ENCODE measurements around the gene MRPL58. TPM values are rescaled to one million over a fixed set of nuclear protein-coding genes. Genes with fewer than 3 reads are reported as not detected.
"Not testable (repeated sequence)": the region's sequence is repeated elsewhere in the genome, so short reads cannot be mapped to it uniquely, and the experiment has no call there.

The MRPL58 gene
- 8.0 TPM for total RNA-seq

DNA sequence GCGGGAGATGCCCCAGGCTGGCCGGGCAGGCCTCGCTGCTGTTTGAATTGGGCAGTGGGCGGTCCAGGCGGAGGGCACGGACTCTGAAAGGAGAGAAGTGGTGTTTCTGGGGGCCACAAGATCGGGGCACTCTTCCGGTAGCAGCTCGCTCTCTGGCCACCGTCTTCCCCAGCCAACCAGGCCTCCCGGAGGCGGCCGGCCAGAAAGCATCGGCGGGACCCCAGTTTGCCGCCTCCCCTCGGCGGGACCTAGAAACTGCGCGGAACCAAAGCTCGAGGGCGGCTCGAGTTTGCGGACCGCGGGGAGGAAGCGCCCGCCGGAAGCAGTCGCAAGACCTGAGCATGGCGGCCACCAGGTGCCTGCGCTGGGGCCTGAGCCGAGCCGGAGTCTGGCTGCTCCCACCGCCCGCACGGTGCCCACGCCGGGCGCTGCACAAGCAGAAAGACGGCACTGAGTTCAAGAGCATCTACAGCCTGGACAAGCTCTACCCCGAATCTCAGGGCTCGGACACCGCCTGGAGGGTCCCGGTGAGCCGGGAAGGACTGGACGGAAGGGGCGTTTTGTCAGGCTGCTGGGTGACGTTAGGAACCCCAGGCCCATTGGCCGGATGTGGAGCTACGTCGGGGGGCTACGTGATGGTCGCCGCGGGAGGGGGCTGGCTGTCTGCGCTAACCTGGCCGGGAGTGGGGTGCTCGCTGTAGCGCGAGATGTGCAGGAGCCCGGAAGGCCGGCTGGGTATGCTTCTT, at the start of gene MRPL58:
MRPL58 (plus strand) TSS at position 325 of the 746 bp plus-strand sequence; CDS start at position 342, 17 bp downstream.
- DNase-seq, result peak; percentile 80

DNA sequence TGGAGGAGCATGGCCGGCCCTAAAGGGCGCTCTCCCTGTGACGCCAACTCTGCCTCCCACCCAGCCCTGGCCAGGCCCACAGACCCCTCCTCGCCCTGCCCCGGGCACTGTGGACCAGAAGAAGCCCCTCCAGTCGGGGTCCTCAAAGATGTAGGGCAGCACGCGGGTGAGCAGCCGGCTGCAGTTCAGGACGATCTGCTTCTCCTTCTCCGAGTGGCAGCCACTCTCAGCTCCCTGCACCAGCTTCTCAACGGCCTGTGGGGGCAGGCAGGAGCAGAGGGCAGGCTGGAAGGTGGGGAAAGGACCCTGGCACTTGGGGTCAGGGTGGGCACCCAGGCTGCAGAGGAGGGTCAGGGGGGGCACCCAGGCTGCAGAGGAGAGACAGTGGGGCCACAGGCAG, 48.8 kb upstream of the MRPL58 start:
- DNase-seq, result no peak

DNA sequence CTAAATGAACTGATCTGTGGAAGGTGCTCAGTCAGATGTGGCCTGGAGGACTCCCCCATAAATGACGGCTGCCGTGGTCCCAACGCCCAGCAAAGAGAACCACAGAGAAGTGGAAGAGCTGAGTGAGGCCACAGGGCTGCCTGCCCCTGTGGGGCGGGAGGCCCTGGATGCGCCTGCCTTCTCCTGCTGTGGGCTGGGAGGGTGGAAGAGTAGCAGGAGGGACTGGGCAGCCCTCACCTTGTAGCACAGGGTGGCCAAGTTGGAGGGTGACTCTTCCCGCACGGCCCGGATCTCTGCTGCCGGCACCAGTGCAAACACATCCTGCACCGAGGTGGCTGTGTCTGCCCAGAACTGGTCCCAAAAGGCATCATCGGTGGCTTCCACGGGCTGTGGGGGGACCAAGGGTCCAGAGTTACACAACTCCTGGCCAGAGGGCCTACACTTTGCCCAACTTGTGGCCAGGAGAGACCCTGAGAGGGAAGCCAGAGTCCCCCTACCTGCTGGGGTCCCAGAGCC, 48.2 kb upstream of the MRPL58 start:
- DNase-seq, result no peak

DNA sequence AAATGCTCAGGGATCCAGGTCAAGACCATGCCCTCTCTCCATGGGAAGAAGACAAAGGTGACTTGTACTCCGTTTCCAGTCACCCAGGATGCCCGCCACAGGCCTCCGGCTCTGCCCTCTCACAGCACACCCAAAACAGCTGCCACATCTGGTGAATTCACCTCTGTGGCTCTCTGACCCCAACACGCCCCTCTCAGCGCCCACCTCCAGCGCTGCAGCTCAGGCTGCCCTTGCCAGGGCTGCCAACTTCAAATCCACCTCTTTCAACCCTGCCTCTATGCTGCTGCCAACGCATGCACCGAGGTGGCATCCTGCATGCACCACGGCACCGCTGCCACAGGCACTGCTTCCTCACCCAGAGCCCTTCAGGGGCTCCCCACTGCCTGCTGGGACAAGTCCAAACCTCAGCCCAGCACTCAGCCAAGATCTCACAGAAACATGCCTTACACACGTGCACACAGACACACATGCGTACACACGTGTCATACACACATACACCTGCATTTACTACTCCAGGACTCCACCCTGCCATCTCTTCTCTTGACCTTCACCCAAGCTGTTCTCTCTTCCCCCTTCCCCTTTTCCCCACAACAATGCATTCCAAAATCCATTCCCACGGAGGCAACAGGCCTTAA, 47.4 kb upstream of the MRPL58 start:
- no peak for DNase-seq

DNA sequence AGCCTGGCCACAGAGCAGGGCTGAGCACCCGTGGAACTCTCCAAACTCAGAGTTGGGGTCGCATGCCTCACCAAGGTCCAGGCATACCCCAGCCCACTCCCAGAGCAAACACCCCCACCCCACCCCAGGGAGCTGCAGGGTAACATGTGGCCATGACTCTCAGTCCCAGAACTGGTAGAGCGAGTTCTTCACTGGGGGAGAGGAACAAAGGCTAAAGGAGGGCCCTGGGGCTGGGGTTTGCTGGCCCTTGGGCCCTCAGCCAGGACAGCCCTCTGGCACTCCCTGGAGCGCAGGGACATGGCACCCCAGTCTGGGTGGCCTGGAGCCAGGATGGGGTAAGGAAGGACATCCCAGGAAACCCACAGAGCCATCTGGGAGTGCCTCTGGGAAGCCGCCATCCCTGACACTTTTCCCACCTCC, 44.1 kb upstream of the MRPL58 start:
- DNase-seq, result no peak

DNA sequence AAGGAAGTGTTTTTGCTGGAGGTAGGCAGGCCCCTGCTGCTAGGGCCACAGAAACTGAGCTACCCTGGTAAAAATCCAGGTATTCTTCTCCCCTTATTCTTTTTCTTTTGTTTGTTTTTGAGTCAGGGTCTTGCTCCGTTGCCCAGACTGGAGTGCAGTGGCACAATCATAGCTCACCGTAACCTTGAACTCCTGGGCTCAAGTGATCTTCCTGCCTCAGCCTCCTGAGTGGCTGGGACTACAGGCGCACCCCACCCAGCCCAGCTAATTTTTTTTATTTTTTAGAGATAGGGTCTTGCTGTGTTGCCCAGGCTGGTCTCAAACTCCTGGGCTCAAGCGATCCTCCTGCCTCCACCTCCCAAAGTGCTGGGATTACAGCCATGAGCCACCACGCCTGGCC, 43.0 kb upstream of the MRPL58 start:
- not testable (repeated sequence) for DNase-seq

DNA sequence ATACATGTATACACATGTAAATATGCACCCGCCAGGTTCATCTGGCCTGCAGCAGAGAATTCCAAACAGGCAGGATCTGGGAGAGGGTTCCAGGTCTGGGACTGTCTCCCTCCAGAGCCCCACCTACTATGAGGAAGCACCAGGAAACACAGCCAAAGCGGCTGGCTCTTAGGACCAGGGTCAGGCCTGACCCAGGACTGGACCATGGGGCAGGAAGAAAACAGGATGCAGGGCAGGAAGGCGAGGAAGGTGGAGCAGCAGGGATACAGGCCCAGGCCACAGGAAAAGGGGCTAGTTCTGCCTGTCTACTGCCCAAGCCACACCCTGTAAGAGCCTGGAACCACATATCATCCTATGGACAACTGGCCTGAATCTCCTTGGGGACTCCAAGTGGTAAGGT, 42.1 kb upstream of the MRPL58 start:
- no peak for DNase-seq

DNA sequence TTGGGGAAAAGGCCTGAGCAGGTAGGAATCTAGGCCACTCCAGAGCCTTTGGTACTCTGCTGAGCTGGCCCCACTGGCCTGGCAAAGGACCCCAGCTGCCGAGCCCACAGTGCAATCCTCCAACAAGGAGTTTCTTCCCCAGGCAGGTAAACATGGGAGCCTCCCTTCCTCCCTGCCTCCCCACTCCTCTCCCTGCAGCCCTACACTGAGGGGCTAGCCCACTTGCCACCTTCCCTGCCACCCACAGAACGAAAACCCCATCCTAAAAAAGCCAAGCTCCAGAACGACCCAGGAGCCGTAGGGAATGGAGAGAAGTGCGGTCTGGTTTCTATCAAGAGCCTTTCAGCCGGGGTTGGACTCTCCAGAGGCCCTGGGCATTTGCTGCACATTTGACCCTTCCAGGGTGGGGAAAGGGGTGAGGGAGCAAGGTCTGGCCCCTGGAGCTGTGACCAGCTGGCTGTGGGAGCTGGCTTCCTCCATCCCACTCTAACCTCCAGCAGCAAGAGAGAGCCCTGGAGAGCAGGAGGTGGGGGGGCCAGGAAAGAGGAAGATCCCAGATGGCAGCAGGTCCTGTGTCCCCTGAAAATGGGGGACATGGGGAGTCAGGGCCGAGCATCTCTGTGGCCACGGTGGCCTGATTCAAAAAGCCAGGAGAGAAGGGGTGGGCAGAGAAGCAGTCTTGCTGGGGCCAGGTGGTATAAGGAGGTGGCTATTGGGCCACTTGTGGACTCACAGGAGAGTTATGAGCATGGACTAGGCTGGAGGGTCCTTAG, 41.2 kb upstream of the MRPL58 start:
- DNase-seq, result no peak

DNA sequence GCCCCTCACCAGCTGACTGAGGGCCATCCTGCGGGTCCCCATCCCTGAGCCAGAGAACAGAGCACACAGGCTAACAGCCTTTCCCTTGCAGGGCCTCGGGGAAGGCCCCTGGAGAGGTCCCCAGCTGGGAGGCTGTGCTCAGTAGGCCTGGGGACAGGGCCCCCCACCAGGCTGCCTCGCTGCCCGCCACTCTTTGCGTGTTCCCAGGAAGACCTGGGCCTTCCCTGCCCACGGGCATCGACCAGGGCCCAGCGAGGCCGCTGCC, 40.7 kb upstream of the MRPL58 start:
- no peak for DNase-seq

DNA sequence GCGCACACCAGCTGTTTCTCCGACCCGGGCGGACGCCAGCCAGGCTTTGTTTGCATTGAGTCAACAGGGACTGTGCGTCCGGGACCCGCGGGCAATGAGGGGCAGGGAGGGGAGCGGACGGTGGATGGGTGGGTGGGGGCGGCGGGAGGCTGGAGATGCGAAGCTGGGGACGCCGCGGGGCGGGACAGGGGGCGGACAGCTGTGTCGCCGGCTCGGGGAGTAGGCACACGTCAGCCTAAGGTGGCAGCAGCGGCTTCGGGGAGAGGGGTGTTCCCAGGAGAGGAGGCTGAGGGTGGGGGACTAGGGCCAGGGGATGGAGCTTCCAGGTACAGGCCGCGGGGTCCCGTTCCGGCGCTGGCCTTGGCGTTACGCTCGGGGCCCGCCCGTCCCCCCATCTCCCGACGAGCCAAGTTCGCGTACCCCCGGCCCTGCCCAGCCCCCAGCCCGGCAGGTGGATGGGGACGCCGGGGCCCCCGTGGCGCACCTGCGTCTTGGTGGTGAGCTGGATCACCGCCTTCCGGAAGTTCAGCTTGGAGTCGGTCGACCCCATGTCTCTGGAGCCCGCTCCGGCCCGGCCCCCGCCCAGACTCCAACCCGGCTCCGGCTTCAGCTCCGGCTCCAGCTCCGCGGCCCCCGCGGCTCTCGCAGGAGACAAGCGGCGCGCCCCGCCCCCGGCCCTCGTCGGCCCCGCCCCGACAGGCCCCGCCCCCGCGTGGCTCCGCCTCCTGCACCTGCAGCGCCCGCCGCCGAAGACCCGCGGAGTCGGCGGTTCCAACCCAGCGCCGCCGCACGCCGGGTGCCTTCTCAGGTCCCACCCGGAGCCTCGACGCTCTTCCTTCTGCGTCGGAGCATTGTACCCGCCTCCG, 40.1 kb upstream of the MRPL58 start, which contains the start of gene HID1:
HID1 (minus strand) TSS at position 653 of the 866 bp plus-strand sequence; CDS start at position 550, 103 bp downstream.
- DNase-seq, result peak; percentile 77

DNA sequence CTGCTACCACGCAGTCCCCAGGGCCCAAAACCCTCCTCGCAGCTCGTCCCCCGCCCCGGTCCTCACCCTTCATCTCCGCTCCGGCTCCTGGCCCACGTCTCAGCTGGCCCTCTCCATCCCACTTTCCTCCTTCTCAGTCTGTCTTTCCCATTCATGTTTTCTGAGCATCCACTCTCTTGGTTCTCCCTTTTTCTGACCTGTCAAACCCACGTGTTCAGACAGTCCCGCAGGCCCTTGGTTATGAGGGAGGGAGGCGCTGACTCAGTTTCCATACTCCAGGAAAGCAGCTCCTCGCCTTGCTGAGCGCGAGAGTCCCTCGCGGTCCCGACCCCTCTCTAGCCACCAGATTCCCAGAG, 39.5 kb upstream of the MRPL58 start:
- DNase-seq, result no peak

DNA sequence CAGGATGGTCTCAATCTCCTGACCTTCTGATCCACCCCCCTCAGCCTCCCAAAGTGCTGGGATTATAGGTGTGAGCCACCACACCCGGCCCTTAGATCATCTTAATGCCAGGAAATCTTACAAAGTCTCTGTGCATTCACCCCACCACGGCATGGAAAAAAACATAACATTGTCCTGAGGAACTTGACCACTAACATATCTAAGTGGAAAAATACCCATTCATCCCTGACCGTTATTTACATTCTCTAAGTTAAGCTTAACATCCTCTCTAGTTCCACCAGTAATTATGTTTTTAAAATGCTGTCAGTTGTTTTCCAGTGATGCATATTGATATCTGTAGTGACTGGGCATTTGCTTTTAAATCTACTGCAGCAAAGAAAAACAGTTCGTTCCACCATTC, 36.5 kb upstream of the MRPL58 start:
- no peak for DNase-seq

DNA sequence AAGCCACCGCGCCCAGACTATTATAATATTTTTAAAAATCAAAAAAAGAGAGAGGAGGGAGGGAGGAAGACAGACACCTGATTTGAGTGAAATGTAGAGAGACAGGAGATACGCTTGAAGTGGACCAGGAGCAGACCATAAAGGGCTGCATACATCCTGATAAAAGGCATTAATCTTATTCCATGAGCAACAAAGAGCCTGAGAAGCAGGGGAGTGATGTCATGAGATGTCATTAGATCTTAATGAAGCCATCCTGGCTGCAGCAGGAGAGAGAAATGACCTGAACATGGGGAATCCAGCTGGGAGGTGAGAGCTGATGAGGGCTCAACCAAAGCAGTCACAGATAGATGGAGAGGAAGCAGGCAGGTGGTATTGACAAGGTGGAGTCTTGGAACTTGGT, 34.7 kb upstream of the MRPL58 start:
- DNase-seq, result no peak

DNA sequence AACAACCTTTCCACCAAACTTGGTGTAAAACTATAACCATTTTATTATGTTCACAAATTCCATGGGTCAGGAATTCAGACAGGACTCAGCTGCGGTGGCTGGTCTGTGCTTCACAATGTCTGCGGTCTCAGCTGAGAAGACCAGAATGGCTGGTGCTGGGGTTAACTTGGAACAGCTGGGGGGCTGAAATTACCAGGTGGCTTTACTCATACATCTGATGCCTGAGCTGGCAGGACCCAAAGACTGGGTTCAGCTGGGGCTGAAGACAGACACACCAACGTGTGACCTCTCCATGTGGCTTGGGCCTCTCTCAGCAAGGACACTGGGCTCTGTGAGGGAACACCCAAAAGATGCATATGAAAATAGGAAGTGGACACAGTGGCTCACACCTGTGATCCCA, 34.2 kb upstream of the MRPL58 start:
- DNase-seq, result no peak

DNA sequence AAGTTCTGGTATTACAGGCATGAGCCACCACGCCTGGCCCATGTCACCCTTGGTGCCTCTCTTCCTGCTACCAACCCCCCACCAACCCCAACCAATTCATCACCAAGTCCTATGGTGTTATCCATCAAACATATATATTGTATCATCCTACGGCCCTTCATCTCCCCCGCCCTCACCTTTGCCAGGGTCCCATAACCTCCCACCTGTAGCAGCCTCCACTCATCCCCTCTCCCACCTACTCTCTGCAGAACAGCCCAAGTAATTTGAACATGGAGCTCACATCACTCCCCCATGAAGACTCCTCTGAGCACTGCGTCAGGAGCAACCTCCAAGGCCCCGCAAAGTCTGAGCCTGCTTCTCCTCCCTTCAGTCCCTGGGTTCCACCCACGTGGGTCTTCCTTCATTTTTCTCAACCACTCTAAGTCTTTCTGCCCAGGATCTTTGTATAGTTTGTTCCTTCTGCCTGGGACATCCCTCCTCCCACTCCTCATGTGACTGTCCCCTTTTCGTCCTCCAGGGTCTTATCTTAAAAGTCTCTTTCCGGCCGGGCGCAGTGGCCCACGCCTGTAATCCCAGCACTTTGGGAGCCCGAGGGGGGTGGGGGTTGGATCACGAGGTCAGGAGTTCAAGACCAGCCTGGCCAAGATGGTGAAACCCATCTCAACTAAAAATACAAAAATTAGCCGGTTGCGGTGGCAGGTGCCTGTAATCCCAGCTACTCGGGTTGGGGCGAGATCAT, 32.9 kb upstream of the MRPL58 start:
- no peak for DNase-seq

DNA sequence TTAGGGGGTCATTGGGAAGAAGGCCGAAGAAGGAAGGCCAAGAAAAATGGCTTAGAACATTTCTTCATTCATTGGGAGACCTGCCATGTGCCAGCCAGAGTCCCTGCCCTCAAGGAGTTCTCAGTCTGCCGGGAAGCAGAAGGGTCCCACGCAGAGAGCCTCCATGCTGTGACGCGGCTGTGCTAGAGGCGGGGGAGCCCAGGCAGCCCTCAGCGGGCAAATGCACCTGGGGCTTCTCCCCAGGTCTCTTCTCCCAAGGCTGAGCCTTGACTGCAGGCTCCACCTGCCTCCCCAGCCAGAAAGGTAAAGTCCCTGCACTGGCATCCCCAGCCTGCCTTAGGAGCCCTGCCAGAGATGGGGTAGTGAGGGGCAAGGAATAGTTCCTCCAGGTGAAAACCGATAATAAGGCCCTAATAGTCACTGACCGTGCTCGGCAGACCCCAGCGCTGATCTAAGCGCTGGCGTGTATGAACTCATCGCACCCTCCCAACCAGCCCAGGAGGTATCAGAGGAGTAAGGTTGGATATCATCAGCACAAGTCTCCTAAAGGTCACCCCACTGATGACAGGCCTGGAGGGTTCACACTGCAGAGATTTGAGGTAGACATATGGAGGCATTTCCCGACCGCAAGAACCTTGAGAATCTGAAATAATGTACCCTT, 31.0 kb upstream of the MRPL58 start:
- DNase-seq, result no peak

DNA sequence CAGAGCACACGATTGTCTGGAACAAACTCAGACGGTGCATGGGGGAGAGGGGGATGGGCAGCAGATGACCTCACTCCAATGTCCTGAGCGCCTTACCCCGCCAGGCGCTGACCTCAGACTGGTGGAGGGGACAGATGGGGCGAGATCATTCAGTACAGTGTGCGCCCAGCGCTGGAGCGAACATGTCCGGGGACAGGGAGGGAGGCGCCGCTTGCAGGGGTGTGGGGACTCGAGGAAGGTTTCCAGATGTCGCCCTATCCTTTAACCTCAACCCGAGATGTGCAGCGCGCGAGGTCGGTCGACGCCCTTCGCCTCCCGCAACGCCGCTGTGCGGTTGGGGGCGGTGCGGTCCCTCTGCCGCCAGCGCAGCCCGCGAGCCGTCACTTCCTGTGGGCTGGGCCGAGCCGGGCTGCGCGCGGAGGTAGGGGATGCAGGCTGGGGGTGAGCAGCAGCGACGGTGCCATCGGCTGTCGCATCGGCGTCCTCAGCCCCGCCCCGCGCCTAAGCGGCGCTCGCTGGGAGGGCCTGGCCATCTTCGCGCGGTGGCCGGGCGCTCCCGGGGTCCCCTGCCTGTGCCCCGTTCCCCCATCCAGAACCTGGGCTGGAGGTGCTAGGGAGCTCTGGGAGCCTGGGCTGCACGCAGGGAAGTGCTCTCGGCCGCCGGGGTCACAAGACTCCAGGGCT, 30.3 kb upstream of the MRPL58 start:
- DNase-seq, result peak; percentile 83

DNA sequence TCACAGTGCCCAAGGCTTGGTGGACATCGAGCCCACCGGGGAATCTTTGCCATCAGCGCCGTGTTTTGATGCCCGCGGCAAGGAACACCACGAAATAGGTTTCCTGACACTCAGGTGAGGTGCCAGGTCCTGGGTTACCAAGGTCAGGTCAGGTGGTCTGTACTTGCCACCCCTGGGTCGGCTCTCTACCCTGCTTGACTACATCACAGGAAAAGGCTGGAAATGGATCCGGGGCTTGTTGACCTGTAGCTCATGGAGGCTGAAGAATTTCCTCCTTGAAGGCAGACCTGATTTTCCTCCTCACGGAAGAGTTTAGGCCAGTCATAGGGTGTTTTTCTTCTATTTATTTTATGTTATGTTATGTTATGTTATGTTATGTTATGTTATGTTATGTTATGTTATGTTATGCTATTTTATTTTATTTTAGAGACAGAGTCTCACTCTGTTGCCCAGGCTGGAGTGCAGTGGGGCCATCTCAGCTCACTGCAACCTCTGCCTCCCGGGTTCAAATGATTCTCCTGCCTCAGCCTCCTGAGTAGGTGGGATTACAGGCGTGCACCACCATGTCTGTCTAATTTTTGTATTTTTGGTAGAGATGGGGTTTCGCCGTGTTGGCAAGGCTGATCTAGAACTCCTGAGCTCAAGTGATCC, 29.7 kb upstream of the MRPL58 start:
- peak; percentile 53 for DNase-seq

DNA sequence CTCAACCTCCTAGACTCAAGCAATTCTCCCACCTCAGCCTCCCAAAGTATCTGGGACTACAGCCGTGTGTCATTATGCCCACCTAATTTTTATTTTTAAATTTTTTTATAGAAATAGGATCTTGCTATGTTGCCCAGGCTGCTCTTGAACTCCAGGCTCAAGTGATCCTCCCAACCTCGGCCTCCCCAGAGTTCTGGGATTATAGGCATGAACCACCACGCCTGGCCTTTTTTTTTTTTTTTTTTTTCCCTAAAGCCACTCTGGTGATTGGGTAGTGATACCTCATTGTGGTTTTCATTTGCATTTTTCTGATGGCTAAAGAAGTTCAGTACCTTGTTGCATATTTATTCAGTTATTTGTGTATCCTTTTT, 26.3 kb upstream of the MRPL58 start:
- no peak for DNase-seq

DNA sequence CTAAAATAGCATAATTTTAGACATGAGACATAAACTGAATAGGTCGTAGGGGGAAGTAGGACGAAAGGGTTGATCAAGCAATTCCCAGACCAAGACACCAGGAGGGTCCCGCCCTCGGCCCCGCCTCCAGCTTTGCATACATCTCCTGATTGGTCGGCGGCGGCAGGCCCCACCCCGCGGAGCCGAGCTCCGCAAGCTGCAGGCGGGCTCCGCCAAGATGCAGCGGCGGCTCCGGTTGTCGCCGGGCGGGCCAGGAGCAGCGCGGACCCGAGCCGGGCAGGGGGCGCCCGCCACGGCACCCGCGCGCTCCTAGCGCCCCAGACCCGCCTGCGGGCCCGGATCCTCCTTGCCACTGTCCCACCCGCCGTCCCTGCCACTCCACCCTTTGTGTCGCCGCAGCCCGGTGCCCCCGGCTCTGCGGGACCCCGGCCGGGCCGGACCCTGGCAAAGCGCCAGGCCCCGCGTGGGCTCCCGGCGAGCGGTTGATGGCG, 25.0 kb upstream of the MRPL58 start, which contains the start of gene CDR2L:
CDR2L (plus strand) TSS at position 215 of the 491 bp plus-strand sequence. CDS start 412 bp downstream, outside the sequence.
- DNase-seq, result peak; percentile 93
